HFF-Myc (cell line): ENCODE results near the gene ROPN1L.

Experiments
- DNase-seq: peaks from one replicate; pipeline ENCODE4 v3.0.0-alpha.2; 2011; ENCODE audit warnings: low read depth; ENCODE audit errors: extremely low read depth
- H3K4me3 ChIP-seq: replicated peaks from 2 replicates; pipeline ENCODE4 v1.5.1; 2011; ENCODE audit warnings: low read depth, mild to moderate bottlenecking, control low read depth, low read length
- CTCF ChIP-seq: IDR thresholded peaks from 2 replicates; pipeline ENCODE4 v1.5.1; 2012; ENCODE audit warnings: mild to moderate bottlenecking, low read depth, low read length, control low read depth; ENCODE audit errors: missing control alignments

Gene ROPN1L

DNA sequence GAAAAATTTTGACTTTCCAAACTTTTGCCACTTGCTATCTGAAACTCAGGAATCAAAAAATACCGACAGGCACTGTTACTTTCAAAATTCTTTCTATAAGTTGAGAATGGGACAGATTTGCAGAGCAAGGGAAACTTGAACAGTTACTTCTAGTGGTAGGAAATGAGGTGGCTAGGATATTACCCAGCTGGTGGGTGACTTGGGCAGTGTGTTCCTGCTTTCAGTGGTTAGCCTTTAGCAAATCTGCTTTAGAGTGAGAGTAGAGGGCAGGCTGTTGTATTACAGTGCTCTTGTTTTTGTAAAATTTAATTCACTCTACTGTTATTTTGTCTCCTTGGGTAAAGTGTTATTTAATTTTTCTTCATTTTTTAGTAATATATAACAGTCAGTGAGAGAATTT is 40.2 kb upstream of the ROPN1L start:
- DNase-seq, result no peak
- no peak for TF ChIP-seq CTCF
- H3K4me3 ChIP-seq, result no peak overlapping the region

DNA sequence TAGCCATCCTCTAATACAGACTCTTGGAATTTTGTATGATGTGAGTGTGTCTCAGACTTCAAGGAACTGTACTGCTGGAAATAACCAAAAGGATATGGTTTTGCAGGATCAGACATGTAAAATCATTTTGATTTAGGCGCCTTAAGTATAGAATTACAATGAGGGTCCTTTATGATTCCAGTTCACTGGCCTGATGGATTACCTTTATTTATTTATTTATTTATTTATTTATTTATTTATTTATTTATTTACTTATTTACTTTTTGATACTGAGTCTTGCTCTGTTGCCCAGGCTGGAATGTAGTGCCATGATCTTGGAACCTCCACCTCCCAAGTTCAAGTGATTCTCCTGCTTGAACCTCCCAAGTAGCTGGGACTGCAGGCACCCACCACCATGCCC is 37.9 kb upstream of the ROPN1L start:
- DNase-seq, result no peak
- no peak overlapping the region for H3K4me3 ChIP-seq
- TF ChIP-seq CTCF, result no peak

GRCh38 chr5:10406651-10407050 is 35.0 kb upstream of the ROPN1L start:
- H3K4me3 ChIP-seq, result no peak overlapping the region
- no peak for DNase-seq
- no peak for TF ChIP-seq CTCF

DNA sequence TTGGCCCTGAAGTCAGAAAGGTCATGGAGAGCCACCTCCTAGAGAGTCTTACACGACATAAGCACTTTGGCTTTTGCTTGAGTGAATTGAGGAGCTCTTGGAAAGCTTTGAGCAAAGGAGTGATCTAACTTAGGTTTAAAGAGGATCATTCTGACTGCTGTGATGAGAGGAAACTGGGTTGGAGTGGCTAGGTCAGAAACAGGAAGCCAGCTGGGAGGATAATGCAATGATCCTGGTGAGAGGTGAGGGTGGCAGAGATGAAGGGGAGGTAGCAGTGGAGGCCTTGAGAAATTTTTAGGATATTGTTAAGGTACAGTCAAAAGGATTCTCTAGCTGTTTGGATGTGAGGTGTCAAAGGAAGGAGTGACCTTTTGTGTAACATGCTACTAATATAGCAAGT is 32.2 kb upstream of the ROPN1L start:
- DNase-seq, result no peak
- TF ChIP-seq CTCF, result no peak

GRCh38 chr5:10410662-10411061 is 31.0 kb upstream of the ROPN1L start:
- no peak for DNase-seq
- TF ChIP-seq CTCF, result no peak
- H3K4me3 ChIP-seq, result no peak overlapping the region

More for the DNA sequence above, 32.2 kb upstream of the ROPN1L start:
- H3K4me3 ChIP-seq, result no peak overlapping the region

- no peak overlapping the region for H3K4me3 ChIP-seq
- no peak for TF ChIP-seq CTCF
- no peak for DNase-seq
These were observed 30.3 kb upstream of the ROPN1L start for GRCh38 chr5:10411336-10411735.

DNA sequence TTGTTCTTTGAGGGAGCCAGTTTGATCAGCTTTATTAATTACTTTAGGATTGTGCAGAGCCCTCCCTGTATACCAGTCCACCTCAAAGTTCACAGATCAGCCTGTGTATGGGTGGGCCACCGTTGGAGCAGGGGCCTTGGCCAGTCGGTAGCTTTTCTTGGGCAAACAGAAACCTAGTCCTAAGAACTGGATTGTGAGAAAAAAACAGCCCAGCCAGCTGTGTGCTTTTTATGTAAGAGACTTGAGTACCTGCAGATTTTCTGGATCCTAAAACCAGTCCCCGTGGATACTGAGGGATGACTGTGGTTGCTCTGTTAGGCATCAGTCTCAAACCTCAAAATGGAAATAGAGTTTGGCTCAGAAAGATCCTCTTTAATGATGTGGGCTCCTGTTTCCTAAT is 24.8 kb upstream of the ROPN1L start:
- no peak for DNase-seq
- H3K4me3 ChIP-seq, result no peak overlapping the region
- TF ChIP-seq CTCF, result no peak
